IMR-90 (cell line): ENCODE measurements around the gene SLITRK2. TPM values are rescaled to one million over a fixed set of nuclear protein-coding genes. Genes with fewer than 3 reads are reported as not detected.

Experiments used
- ATAC-seq: fragments of 200-7000 bp; cut with Tn5 transposase; 2 replicates; pipeline ENCODE4 v1.9.1; 2020; ENCODE audit warnings: low read depth, mild to moderate bottlenecking, moderate library complexity
- BruUV-seq: library from RNA; stranded (reverse); fragments of 400-500 nt; replicated peaks from 2 replicates; lab custom pipeline; 2021; lab: Mats Ljungman, UMichigan
- CTCF ChIA-PET: fragments of 300-600 bp; formaldehyde crosslinking; extraction: SDS; loops from one replicate; lab custom pipeline; 2021; ENCODE audit warnings: antibody characterized with exemption; lab: Yijun Ruan, JAX
- POLR2A ChIA-PET: fragments of 300-600 bp; sonication (Branson Sonifier 250); formaldehyde crosslinking; loops from one replicate; lab custom pipeline; 2022; ENCODE audit warnings: antibody characterized with exemption; ENCODE audit not compliant: unreplicated experiment; lab: Charles Lee
- DNase-seq: peaks from one replicate; pipeline ENCODE4 v3.0.0; 2013
- H2AFZ ChIP-seq: replicated peaks from 2 replicates; pipeline ENCODE3; 2013; ENCODE audit warnings: low read length, mild to moderate bottlenecking; ENCODE audit not compliant: poor library complexity
- H2AK5ac ChIP-seq: 2 replicates; pipeline ENCODE4 v1.6.1; 2013; ENCODE audit warnings: low read depth, low read length, inconsistent platforms
- H2AK9ac ChIP-seq: replicated peaks from 2 replicates; pipeline ENCODE3; 2013; ENCODE audit warnings: mild to moderate bottlenecking, low read depth, low read length, moderate library complexity; ENCODE audit not compliant: poor library complexity
- H2BK120ac ChIP-seq: 2 replicates; pipeline ENCODE4 v1.6.1; 2013; ENCODE audit warnings: low read depth, low read length, inconsistent platforms
- H2BK15ac ChIP-seq: 3 replicates; pipeline ENCODE4 v1.6.1; 2013; ENCODE audit warnings: low read depth, low read length, inconsistent platforms
- H2BK20ac ChIP-seq: 2 replicates; pipeline ENCODE4 v1.6.1; 2013; ENCODE audit warnings: low read depth, mild to moderate bottlenecking, inconsistent platforms, low read length, moderate library complexity
- H2BK5ac ChIP-seq: 2 replicates; pipeline ENCODE4 v1.6.1; 2013; ENCODE audit warnings: mild to moderate bottlenecking, low read depth, low read length, inconsistent platforms; ENCODE audit not compliant: poor library complexity, severe bottlenecking
- H3K14ac ChIP-seq: replicated peaks from 2 replicates; pipeline ENCODE4 v1.6.1; 2013; ENCODE audit warnings: low read depth, low read length, inconsistent platforms
- H3K18ac ChIP-seq: 2 replicates; pipeline ENCODE4 v1.6.1; 2013; ENCODE audit warnings: low read depth, low read length, control low read depth
- H3K23ac ChIP-seq: 2 replicates; pipeline ENCODE4 v1.6.1; 2013; ENCODE audit warnings: low read depth, low read length, inconsistent platforms
- H3K27ac ChIP-seq: 2 replicates; pipeline ENCODE4 v1.5.1; 2013; ENCODE audit warnings: mild to moderate bottlenecking, control low read depth, low read length; ENCODE audit not compliant: insufficient read depth
- H3K27me3 ChIP-seq: 2 replicates; pipeline ENCODE4 v1.6.1; 2013; ENCODE audit warnings: low read length; ENCODE audit not compliant: control insufficient read depth, insufficient read depth
- H3K36me3 ChIP-seq: 2 replicates; pipeline ENCODE4 v1.6.1; 2013; ENCODE audit warnings: low read length, mixed read lengths; ENCODE audit not compliant: control insufficient read depth, insufficient read depth
- H3K4ac ChIP-seq: 2 replicates; pipeline ENCODE4 v1.6.1; 2013; ENCODE audit warnings: low read depth, low read length, inconsistent platforms
- H3K4me1 ChIP-seq: 2 replicates; pipeline ENCODE4 v1.6.1; 2013; ENCODE audit warnings: low read length, mixed read lengths; ENCODE audit not compliant: control insufficient read depth, insufficient read depth
- H3K4me2 ChIP-seq: 2 replicates; pipeline ENCODE4 v1.6.1; 2013; ENCODE audit warnings: low read depth, mild to moderate bottlenecking, control low read depth, low read length, moderate library complexity
- H3K4me3 ChIP-seq: 2 replicates; pipeline ENCODE4 v1.5.1; 2013; ENCODE audit warnings: low read depth, mild to moderate bottlenecking, control low read depth, low read length, moderate library complexity; ENCODE audit not compliant: insufficient read depth
- H3K56ac ChIP-seq: 2 replicates; pipeline ENCODE4 v1.6.1; 2013; ENCODE audit warnings: low read length, inconsistent platforms; ENCODE audit not compliant: insufficient read depth; ENCODE audit errors: extremely low read depth
- H3K79me1 ChIP-seq, 2 experiments: 2 replicates each; pipeline ENCODE4 v1.6.1; 2013; ENCODE audit warnings: low read length in 2 of 2, inconsistent platforms in 1 of 2, low read depth in 1 of 2
- H3K9ac ChIP-seq: 2 replicates; pipeline ENCODE4 v1.6.1; 2013; ENCODE audit warnings: low read depth, low read length, control low read depth
- H3K9me1 ChIP-seq: 2 replicates; pipeline ENCODE4 v1.6.1; 2013; ENCODE audit warnings: low read length, inconsistent platforms; ENCODE audit not compliant: insufficient read depth
- H3K9me3 ChIP-seq: 2 replicates; pipeline ENCODE4 v1.6.1; 2013; ENCODE audit warnings: low read length; ENCODE audit not compliant: control insufficient read depth, insufficient read depth
- H4K20me1 ChIP-seq: 2 replicates; pipeline ENCODE4 v1.6.1; 2013; ENCODE audit warnings: low read length, inconsistent platforms; ENCODE audit not compliant: insufficient read depth
- H4K5ac ChIP-seq: 2 replicates; pipeline ENCODE4 v1.6.1; 2013; ENCODE audit warnings: mild to moderate bottlenecking, low read depth, low read length, control low read depth
- H4K8ac ChIP-seq, 2 experiments: 2 replicates each; pipeline ENCODE4 v1.6.1; 2013; ENCODE audit warnings: low read depth in 2 of 2, low read length in 2 of 2, control low read depth in 1 of 2, inconsistent platforms in 1 of 2
- H4K91ac ChIP-seq: 2 replicates; pipeline ENCODE4 v1.6.1; 2013; ENCODE audit warnings: low read depth, low read length, inconsistent platforms; ENCODE audit not compliant: insufficient read depth
- WGBS, 2 experiments: methylation state at CpG; one replicate each; pipeline versions ENCODE4 v1.1.5 to v1.1.7; 2013; ENCODE audit warnings: missing lambda C conversion rate in 2 of 2; ENCODE audit not compliant: insufficient read length in 1 of 2; ENCODE audit errors: extremely low coverage in 2 of 2; 5-methylcytosine and 5-hydroxymethylcytosine counted together
- dilution Hi-C: fragments of 300-500 bp; cut with HindIII; formaldehyde crosslinking; loops from one replicate; pipeline ENCODE4 v1.14.3; 2018; ENCODE audit warnings: low sequenced_read_pairs; ENCODE audit not compliant: unreplicated experiment
- in situ Hi-C: fragments of 300-500 bp; cut with MboI; formaldehyde crosslinking; loops from 3 replicates; pipeline ENCODE4 v1.14.3; 2019; ENCODE audit warnings: low sequenced_read_pairs, inconsistent platforms, mixed read lengths
- intact Hi-C: fragments of 100-400 bp; cut with micrococcal nuclease; formaldehyde crosslinking; loops from 2 replicates; pipeline ENCODE4 v1.10.0; 2022
- polyA plus RNA-seq, 3 experiments: library from polyadenylated mRNA; depleted of rRNA; stranded (reverse); fragments of >200 nt; gene quantifications; 2 replicates each; pipeline ENCODE4 v1.2.3, GENCODE V29; 2012; ENCODE audit warnings: low replicate concordance in 1 of 3
- total RNA-seq: library from RNA; depleted of rRNA; stranded (reverse); fragments of >200 nt; gene quantifications from 2 replicates; pipeline ENCODE4 v1.2.3, GENCODE V29; 2012
- TF ChIP-seq, protein P1 (sequence below): conservative IDR thresholded peaks from 2 replicates; pipeline ENCODE4 v1.5.1; 2012; ENCODE audit warnings: mild to moderate bottlenecking, low read depth, low read length, improper control_type of control experiment
- TF ChIP-seq, protein P2 (sequence below): fragments of 150-350 bp; IDR thresholded peaks from 2 replicates; pipeline ENCODE4 v1.6.1; 2016; ENCODE audit warnings: low read depth, mild to moderate bottlenecking, low read length, moderate library complexity, borderline replicate concordance

The SLITRK2 gene
- total and polyA plus RNA-seq, 2 of the 4 experiments (the other 2 are of a cell fraction) = not detected

DNA sequence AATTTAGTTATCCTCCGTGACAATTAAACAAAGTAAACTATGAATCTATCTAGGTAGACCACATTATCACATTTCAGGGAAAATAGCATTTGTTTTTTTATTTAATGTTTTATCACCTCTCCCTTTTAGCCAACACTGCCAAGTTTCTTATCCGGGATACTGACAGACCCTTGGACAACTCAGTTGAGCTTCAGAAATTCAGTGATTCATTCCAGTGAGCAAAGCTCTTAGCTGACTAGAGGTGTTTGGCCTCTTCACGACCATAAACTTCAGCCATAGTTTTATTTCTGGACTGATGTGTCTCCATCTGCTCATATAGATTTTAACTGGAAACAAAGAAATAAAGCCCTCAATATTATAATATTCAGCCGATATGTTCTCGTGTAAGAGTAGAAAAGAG, 15.2 kb downstream of the SLITRK2 start:
- intact Hi-C loops (no loop called here), dilution Hi-C loops (no loop called here), in situ Hi-C loops (no loop called here)
- Histone ChIP-seq H4K91ac (no peak overlapping the region), H4K20me1 (no peaks in the 10 kb centered on the region), H2BK5ac (no peak overlapping the region), H4K5ac (no peak overlapping the region), H3K4ac (no peak overlapping the region), H4K8ac (no peak overlapping the region), H2BK20ac (no peak overlapping the region), H3K36me3 (no peaks in the 10 kb centered on the region), H3K18ac (no peak overlapping the region), H3K9me3 (peaks cover 2% of the 10 kb centered on the region; the same call in 1 of the 2 replicates), H3K79me1 (no peaks in the 10 kb centered on the region), H3K23ac (no peak overlapping the region), H3K27ac (no peak overlapping the region), H2AK5ac (no peak overlapping the region), H3K9me1 (no peaks in the 10 kb centered on the region), H3K27me3 (no peaks in the 10 kb centered on the region), H3K9ac (no peak overlapping the region), H3K14ac (no peak overlapping the region), H2AK9ac (no peak overlapping the region), H3K4me2 (no peak overlapping the region), H2AFZ (no peak overlapping the region), H2BK120ac (no peak overlapping the region), H3K4me1 (no peaks in the 10 kb centered on the region), H2BK15ac (no peak overlapping the region), H3K56ac (no peak overlapping the region), H3K4me3 (no peak overlapping the region)
- CTCF ChIA-PET = interaction anchor here (0.7 kb wide), 1 partner anchor 1426 kb away, joined by 4 read pairs; no protein-coding TSS in a partner anchor
- TF ChIP-seq, protein P1, sequence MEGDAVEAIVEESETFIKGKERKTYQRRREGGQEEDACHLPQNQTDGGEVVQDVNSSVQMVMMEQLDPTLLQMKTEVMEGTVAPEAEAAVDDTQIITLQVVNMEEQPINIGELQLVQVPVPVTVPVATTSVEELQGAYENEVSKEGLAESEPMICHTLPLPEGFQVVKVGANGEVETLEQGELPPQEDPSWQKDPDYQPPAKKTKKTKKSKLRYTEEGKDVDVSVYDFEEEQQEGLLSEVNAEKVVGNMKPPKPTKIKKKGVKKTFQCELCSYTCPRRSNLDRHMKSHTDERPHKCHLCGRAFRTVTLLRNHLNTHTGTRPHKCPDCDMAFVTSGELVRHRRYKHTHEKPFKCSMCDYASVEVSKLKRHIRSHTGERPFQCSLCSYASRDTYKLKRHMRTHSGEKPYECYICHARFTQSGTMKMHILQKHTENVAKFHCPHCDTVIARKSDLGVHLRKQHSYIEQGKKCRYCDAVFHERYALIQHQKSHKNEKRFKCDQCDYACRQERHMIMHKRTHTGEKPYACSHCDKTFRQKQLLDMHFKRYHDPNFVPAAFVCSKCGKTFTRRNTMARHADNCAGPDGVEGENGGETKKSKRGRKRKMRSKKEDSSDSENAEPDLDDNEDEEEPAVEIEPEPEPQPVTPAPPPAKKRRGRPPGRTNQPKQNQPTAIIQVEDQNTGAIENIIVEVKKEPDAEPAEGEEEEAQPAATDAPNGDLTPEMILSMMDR = no peak
- TF ChIP-seq, protein P2, sequence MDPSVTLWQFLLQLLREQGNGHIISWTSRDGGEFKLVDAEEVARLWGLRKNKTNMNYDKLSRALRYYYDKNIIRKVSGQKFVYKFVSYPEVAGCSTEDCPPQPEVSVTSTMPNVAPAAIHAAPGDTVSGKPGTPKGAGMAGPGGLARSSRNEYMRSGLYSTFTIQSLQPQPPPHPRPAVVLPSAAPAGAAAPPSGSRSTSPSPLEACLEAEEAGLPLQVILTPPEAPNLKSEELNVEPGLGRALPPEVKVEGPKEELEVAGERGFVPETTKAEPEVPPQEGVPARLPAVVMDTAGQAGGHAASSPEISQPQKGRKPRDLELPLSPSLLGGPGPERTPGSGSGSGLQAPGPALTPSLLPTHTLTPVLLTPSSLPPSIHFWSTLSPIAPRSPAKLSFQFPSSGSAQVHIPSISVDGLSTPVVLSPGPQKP = no peak
- DNase-seq = no peak
- no TSS peak for BruUV-seq
- ATAC-seq = no peak
- 0% methylated on average over 1 of the region's 5 CpGs; no CpG with 5 or more reads in 1 of the 2 experiments for WGBS, 2 experiments
- POLR2A ChIA-PET = no interaction called here
